K562 (cell line): ENCODE data around the gene SLAMF9. TPM values are rescaled to one million over a fixed set of nuclear protein-coding genes. Genes with fewer than 3 reads are reported as not detected.

ENCODE experiments used
- ATAC-seq: fragments of 200-7000 bp; cut with Tn5 transposase; 3 replicates; pipeline ENCODE4 v1.9.1; 2020; ENCODE audit warnings: moderate library complexity
- BruUV-seq: library from RNA; stranded (reverse); fragments of 400-500 nt; replicated peaks from 2 replicates; lab custom pipeline; 2021; lab: Mats Ljungman, UMichigan
- CTCF ChIA-PET: fragments of 300-600 bp; formaldehyde crosslinking; extraction: SDS; loops from one replicate; lab custom pipeline; 2021; ENCODE audit warnings: low intra/inter-chr PET ratio; lab: Yijun Ruan, JAX
- POLR2A ChIA-PET: fragments of 300-600, 350-650 bp; sonication (Branson Sonifier 250); formaldehyde crosslinking; extraction: SDS; loops from one replicate; lab custom pipeline; 2021; ENCODE audit warnings: antibody characterized with exemption, inconsistent platforms; lab: Yijun Ruan, JAX
- DNase-seq, 4 experiments: peaks; one replicate each; pipeline versions ENCODE4 v3.0.0 to v3.0.0-alpha.2; 2011 to 2018; ENCODE audit warnings: low spot score in 3 of 4, mixed read lengths in 3 of 4; ENCODE audit errors: extremely low read depth in 1 of 4
- FAIRE-seq: peaks from 2 replicates; lab custom pipeline; 2011; peaks lifted over from hg19 to GRCh38; lab: Jason Lieb, UNC
- H2AFZ ChIP-seq: 2 replicates; pipeline ENCODE4 v1.6.0; 2011; ENCODE audit warnings: low read depth, low read length, control low read depth, inconsistent platforms
- H3K27ac ChIP-seq: fragments of 200-600 bp; 3 replicates; pipeline ENCODE4 v1.8.0; 2011; ENCODE audit warnings: low read depth, mild to moderate bottlenecking, control low read depth, inconsistent platforms, low read length, moderate library complexity, mixed read lengths; ENCODE audit errors: extremely low read depth
- H3K27me3 ChIP-seq, 2 experiments: fragments of 300-600 bp in 1 of 2; 2 replicates in 1 of 2; 3 replicates in 1 of 2; pipeline versions ENCODE4 v1.6.0 to v1.8.0; 2011; ENCODE audit warnings: inconsistent platforms in 2 of 2, low read length in 2 of 2, mild to moderate bottlenecking in 1 of 2, mixed read lengths in 1 of 2, moderate library complexity in 1 of 2; ENCODE audit not compliant: control insufficient read depth in 2 of 2, insufficient read depth in 2 of 2
- H3K36me3 ChIP-seq: fragments of 300-600 bp; 3 replicates; pipeline ENCODE4 v1.8.0; 2011; ENCODE audit warnings: mild to moderate bottlenecking, low read length, inconsistent platforms; ENCODE audit not compliant: control insufficient read depth, insufficient read depth
- H3K4me1 ChIP-seq, 2 experiments: fragments of 200-600 bp in 1 of 2; replicated peaks in 1 of 2; 2 replicates in 1 of 2; 3 replicates in 1 of 2; pipeline versions ENCODE4 v1.5.1 to v1.8.0; 2011; ENCODE audit warnings: inconsistent platforms in 2 of 2, low read length in 2 of 2, mild to moderate bottlenecking in 1 of 2, mixed read lengths in 1 of 2, moderate library complexity in 1 of 2; ENCODE audit not compliant: control insufficient read depth in 2 of 2, insufficient read depth in 2 of 2
- H3K4me2 ChIP-seq: 2 replicates; pipeline ENCODE4 v1.6.1; 2011; ENCODE audit warnings: low read length, control low read depth, inconsistent platforms, mixed read lengths; ENCODE audit not compliant: insufficient read depth
- H3K4me3 ChIP-seq: fragments of 200-600 bp; sonication (generic), shearing (Covaris generic); 2 replicates; pipeline ENCODE4 v1.5.1; 2016; ENCODE audit warnings: control low read depth, inconsistent platforms
- H3K79me2 ChIP-seq: fragments of 200-600 bp; 3 replicates; pipeline ENCODE4 v1.8.0; 2011; ENCODE audit warnings: low read length, inconsistent platforms; ENCODE audit not compliant: control insufficient read depth, insufficient read depth
- H3K9ac ChIP-seq, 2 experiments: 2 replicates each; pipeline versions ENCODE4 v1.6.0 to v1.6.1; 2011; ENCODE audit warnings: low read depth in 2 of 2, low read length in 2 of 2, control low read depth in 1 of 2, inconsistent platforms in 1 of 2, mild to moderate bottlenecking in 1 of 2, mixed read lengths in 1 of 2; ENCODE audit not compliant: insufficient read depth in 1 of 2
- H3K9me1 ChIP-seq: one replicate; pipeline ENCODE4 v1.6.0; 2011; ENCODE audit warnings: inconsistent platforms, mild to moderate bottlenecking, low read length, moderate library complexity; ENCODE audit not compliant: control insufficient read depth, insufficient read depth
- H3K9me3 ChIP-seq: replicated peaks from 2 replicates; pipeline ENCODE4 v1.5.1; 2011; ENCODE audit warnings: low read depth, low read length, inconsistent platforms; ENCODE audit not compliant: control insufficient read depth, insufficient read depth
- H4K20me1 ChIP-seq: replicated peaks from 2 replicates; pipeline ENCODE4 v1.6.1; 2011; ENCODE audit warnings: low read length, inconsistent platforms, mixed read lengths; ENCODE audit not compliant: control insufficient read depth, insufficient read depth
- ARID2 ChIP-seq: fragments of 450-650 bp; IDR thresholded peaks from 2 replicates; pipeline ENCODE4 v1.6.1; 2017; ENCODE audit warnings: antibody characterized with exemption, mild to moderate bottlenecking
- CC2D1A ChIP-seq: fragments of 450-650 bp; IDR thresholded peaks from 2 replicates; pipeline ENCODE4 v1.6.1; 2017; ENCODE audit warnings: mild to moderate bottlenecking
- CREB1 ChIP-seq, 2 experiments: sonication (generic) in 1 of 2; formaldehyde crosslinking in 1 of 2; IDR thresholded peaks; 2 replicates each; pipeline versions ENCODE4 v1.6.1 to v1.8.0; 2012 to 2022; ENCODE audit warnings: inconsistent platforms in 1 of 2, mild to moderate bottlenecking in 1 of 2, missing genetic modification reagents in 1 of 2, moderate library complexity in 1 of 2
- GABPB1 ChIP-seq: sonication (generic); formaldehyde crosslinking; IDR thresholded peaks from 2 replicates; pipeline ENCODE4 v1.8.0; 2022; ENCODE audit warnings: mild to moderate bottlenecking, missing genetic modification reagents
- MAZ ChIP-seq, 2 experiments: fragments of 450-650 bp in 1 of 2; sonication (generic) in 1 of 2; formaldehyde crosslinking; IDR thresholded peaks in 1 of 2; conservative IDR thresholded peaks in 1 of 2; 2 replicates each; pipeline versions ENCODE4 v1.4.0 to v1.5.0; 2020; ENCODE audit warnings: mild to moderate bottlenecking in 1 of 2, missing genetic modification reagents in 1 of 2
- NCOA4 ChIP-seq: fragments of 450-650 bp; IDR thresholded peaks from 2 replicates; pipeline ENCODE4 v1.6.1; 2018; ENCODE audit warnings: mild to moderate bottlenecking; ENCODE audit not compliant: partially characterized antibody
- NONO ChIP-seq, 2 experiments: fragments of 200-400 bp in 1 of 2; fragments of 450-650 bp in 1 of 2; formaldehyde crosslinking in 1 of 2; IDR thresholded peaks; 2 replicates each; pipeline ENCODE4 v1.6.1; 2017; ENCODE audit warnings: low read depth in 2 of 2, mild to moderate bottlenecking in 2 of 2, moderate library complexity in 2 of 2, low read length in 1 of 2
- PTBP1 ChIP-seq: fragments of 200-400 bp; formaldehyde crosslinking; IDR thresholded peaks from 2 replicates; pipeline ENCODE4 v1.6.1; 2017; ENCODE audit warnings: low read depth, low read length
- RB1 ChIP-seq: fragments of 450-650 bp; IDR thresholded peaks from 2 replicates; pipeline ENCODE4 v1.6.1; 2017; ENCODE audit warnings: low read depth, mild to moderate bottlenecking
- XRCC5 ChIP-seq: fragments of 200-400 bp; formaldehyde crosslinking; IDR thresholded peaks from 2 replicates; pipeline ENCODE4 v1.6.1; 2017; ENCODE audit warnings: low read depth, mild to moderate bottlenecking, low read length
- ZNF134 ChIP-seq: fragments of 250-450 bp; sonication (Bioruptor Pico); conservative IDR thresholded peaks from 2 replicates; pipeline ENCODE4 v1.4.0; 2020
- WGBS: fragments of 100-300 bp; shearing (Covaris generic); methylation state at CpG from one replicate; pipeline ENCODE4 v1.1.6; 2016; ENCODE audit warnings: low coverage, mixed read lengths; ENCODE audit not compliant: insufficient coverage; ENCODE audit errors: missing lambda C conversion rate; 5-methylcytosine and 5-hydroxymethylcytosine counted together
- in situ Hi-C: fragments of 300-500 bp; cut with MboI; formaldehyde crosslinking; loops from 4 replicates; pipeline ENCODE4 v1.15.0; 2018; ENCODE audit warnings: inconsistent platforms, mixed read lengths
- intact Hi-C: fragments of 100-400 bp; cut with micrococcal nuclease; formaldehyde crosslinking; loops from 2 replicates; pipeline ENCODE4 v1.14.2; 2022
- polyA plus RNA-seq, 8 experiments: library from polyadenylated mRNA; depleted of rRNA in 4 of 8; stranded (reverse) in 5 of 8; unstranded in 3 of 8; fragments of >200 nt; fragmentation: Nextera tagmentation in 2 of 8; fragmentation: Illumina TruSeq in 1 of 8; extraction: Ambion mirVana in 2 of 8; extraction: Trizol in 1 of 8; gene quantifications; 2 replicates each; pipeline versions ENCODE4 v1.2.1 to v1.2.3, GENCODE V29; 2011 to 2014; ENCODE audit warnings: inconsistent platforms in 1 of 8, missing spikeins in 1 of 8
- total RNA-seq, 7 experiments: library from RNA; depleted of rRNA in 6 of 7; stranded (reverse); fragments of >200 nt in 6 of 7; fragmentation: Illumina TruSeq in 2 of 7; extraction: Trizol in 2 of 7; gene quantifications; 2 replicates each; pipeline versions ENCODE4 v1.2.1 to v1.2.3, GENCODE V29; 2011 to 2021; ENCODE audit warnings: low replicate concordance in 1 of 7
- TF ChIP-seq, protein P1 (sequence below), 3 experiments: IDR thresholded peaks in 2 of 3; conservative IDR thresholded peaks in 1 of 3; 2 replicates each; pipeline ENCODE4 v1.5.1; 2011 to 2012; ENCODE audit warnings: low read length in 3 of 3, mild to moderate bottlenecking in 3 of 3, control low read depth in 2 of 3, improper control_type of control experiment in 1 of 3, inconsistent platforms in 1 of 3, low read depth in 1 of 3, mixed read lengths in 1 of 3, moderate library complexity in 1 of 3; ENCODE audit not compliant: insufficient read depth in 2 of 3
- TF ChIP-seq, protein P2 (sequence below): fragments of 450-650 bp; formaldehyde crosslinking; IDR thresholded peaks from 2 replicates; pipeline ENCODE4 v1.4.0; 2022; ENCODE audit warnings: missing genetic modification characterization

Gene SLAMF9
- total and polyA plus RNA-seq, 9 of the 15 experiments (the other 6 are each of a cell fraction or from before 2014, with no cell fraction given), result 0.13 to 0.21 TPM; not detected in 7

DNA sequence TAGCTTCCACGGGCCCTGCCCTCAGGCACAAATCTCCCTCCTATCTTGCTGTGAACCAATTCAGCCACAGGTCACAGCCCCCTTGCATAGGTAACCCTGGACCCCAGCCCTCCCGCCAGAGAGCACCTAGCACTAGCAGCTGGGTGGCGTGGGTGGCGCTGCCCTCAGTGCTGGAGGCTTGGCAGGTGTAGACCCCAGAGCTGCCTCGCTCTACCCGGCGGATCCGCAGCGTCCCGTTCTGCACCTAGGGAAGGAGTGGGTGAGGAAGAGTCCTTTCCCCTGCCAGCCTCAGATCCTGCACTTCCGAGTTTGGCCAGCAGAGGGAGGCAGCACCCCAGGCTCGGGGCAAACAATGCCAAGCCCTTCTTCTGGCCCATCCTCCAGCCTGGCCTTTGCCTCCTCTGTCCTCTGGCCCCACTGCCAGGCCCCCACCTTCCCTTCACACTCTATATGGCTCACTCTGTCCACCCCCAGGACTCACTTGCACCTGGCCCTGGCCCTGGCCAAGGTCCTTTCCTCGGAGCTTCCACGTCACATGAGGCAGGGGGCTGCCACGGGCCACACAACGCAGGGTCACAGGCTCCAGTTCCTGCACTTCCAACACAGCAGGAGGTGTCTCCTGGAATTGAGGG is 17.6 kb downstream of the SLAMF9 start:
- FAIRE-seq (peak; percentile 85), DNase-seq (peak; percentile 68 to 84 (median 82)), ATAC-seq (peak; percentile 89)
- WGBS, result 18% methylated on average over 15 of the region's 16 CpGs
- Histone ChIP-seq H2AFZ (no peak overlapping the region), H3K4me2 (no peak overlapping the region), H3K27ac (no peak overlapping the region), H3K4me3 (no peak overlapping the region), H3K27me3 (peaks cover 11 to 55% of the 10 kb centered on the region in 2 experiments), H4K20me1 (peaks cover 3% of the 10 kb centered on the region; the same call in 1 of the 2 replicates), H3K9me3 (no peaks in the 10 kb centered on the region), H3K79me2 (no peaks in the 10 kb centered on the region), H3K36me3 (no peaks in the 10 kb centered on the region), H3K4me1 (peaks cover 4 to 22% of the 10 kb centered on the region in 2 experiments; a peak in 4 of 5 replicates), H3K9ac (peak overlapping the region in 1 of 2 experiments; percentile 2; a peak in 1 of 4 replicates), H3K9me1 (no peaks in the 10 kb centered on the region)
- POLR2A ChIA-PET, result no interaction called here
- CTCF ChIA-PET, result interaction anchor here (0.6 to 6.5 kb wide), 4 partner anchors 70 to 262 kb away, joined by 3 to 75 read pairs (median 4); no protein-coding TSS in a partner anchor
- in situ Hi-C loops, result loop anchor here (5.0 kb wide), 1 partner anchor 71 kb away; no protein-coding TSS in a partner anchor
- no TSS peak for BruUV-seq
- intact Hi-C loops, result loop anchor here (1.0 to 5.0 kb wide), 3 partner anchors 70 to 146 kb away; partner anchors contain the start of gene KCNJ9
- TF ChIP-seq ZNF134 (CRISPR knock-in tag), result no peak
- peak; percentile 45; the same call in 1 of the 2 replicates for TF ChIP-seq RB1
- TF ChIP-seq CC2D1A, result 0 out of 2 replicates have a peak, but pooled peaks have one; percentile 36
- TF ChIP-seq NCOA4, result no peak
- peak; percentile 60; the same call in 1 of the 2 replicates for TF ChIP-seq ARID2
- TF ChIP-seq, protein P1, sequence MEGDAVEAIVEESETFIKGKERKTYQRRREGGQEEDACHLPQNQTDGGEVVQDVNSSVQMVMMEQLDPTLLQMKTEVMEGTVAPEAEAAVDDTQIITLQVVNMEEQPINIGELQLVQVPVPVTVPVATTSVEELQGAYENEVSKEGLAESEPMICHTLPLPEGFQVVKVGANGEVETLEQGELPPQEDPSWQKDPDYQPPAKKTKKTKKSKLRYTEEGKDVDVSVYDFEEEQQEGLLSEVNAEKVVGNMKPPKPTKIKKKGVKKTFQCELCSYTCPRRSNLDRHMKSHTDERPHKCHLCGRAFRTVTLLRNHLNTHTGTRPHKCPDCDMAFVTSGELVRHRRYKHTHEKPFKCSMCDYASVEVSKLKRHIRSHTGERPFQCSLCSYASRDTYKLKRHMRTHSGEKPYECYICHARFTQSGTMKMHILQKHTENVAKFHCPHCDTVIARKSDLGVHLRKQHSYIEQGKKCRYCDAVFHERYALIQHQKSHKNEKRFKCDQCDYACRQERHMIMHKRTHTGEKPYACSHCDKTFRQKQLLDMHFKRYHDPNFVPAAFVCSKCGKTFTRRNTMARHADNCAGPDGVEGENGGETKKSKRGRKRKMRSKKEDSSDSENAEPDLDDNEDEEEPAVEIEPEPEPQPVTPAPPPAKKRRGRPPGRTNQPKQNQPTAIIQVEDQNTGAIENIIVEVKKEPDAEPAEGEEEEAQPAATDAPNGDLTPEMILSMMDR (IDR thresholded peaks at IDR 0.05 in 2 of 3, conservative IDR thresholded peaks at IDR 0.05 in 1 of 3; ENCODE audit: insufficient read depth in 2 of 3, low read depth in 1 of 3, low read length in 3 of 3), result peak; percentile 93 to 95 (median 94)
- TF ChIP-seq XRCC5, result peak; percentile 84; the same call in 1 of the 2 replicates
- TF ChIP-seq, protein P2, sequence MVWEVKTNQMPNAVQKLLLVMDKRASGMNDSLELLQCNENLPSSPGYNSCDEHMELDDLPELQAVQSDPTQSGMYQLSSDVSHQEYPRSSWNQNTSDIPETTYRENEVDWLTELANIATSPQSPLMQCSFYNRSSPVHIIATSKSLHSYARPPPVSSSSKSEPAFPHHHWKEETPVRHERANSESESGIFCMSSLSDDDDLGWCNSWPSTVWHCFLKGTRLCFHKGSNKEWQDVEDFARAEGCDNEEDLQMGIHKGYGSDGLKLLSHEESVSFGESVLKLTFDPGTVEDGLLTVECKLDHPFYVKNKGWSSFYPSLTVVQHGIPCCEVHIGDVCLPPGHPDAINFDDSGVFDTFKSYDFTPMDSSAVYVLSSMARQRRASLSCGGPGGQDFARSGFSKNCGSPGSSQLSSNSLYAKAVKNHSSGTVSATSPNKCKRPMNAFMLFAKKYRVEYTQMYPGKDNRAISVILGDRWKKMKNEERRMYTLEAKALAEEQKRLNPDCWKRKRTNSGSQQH (CRISPR knock-in tag), result no peak
- TF ChIP-seq GABPB1, result peak; percentile 57
- peak; percentile 98 for TF ChIP-seq PTBP1
- no peak for TF ChIP-seq CREB1 (IDR thresholded peaks at IDR 0.05)
- TF ChIP-seq CREB1 (CRISPR knock-in tag; IDR thresholded peaks at IDR 0.05), result no peak
- no peak for TF ChIP-seq NONO (IDR thresholded peaks at IDR 0.05; ENCODE audit: low read depth in 2 of 2, low read length in 1 of 2)
- 0 out of 4 replicates have a peak, but pooled peaks of 1 of the 2 experiments have one; percentile 23 for TF ChIP-seq MAZ (CRISPR knock-in tag; conservative IDR thresholded peaks at IDR 0.05 in 1 of 2, IDR thresholded peaks at IDR 0.05 in 1 of 2)
